Mononuclear cell (primary cell): Measurements from ENCODE around the gene RPAP2. TPM values are rescaled to one million over a fixed set of nuclear protein-coding genes. Genes with fewer than 3 reads are reported as not detected.

Experiments used
- H3K27me3 ChIP-seq: 2 replicates; pipeline ENCODE4 v1.6.0; 2011; ENCODE audit warnings: low read length, control low read depth; ENCODE audit not compliant: insufficient read depth
- H3K4me1 ChIP-seq: 2 replicates; pipeline ENCODE4 v1.5.1; 2011; ENCODE audit warnings: mild to moderate bottlenecking, low read length, control low read depth; ENCODE audit not compliant: insufficient read depth
- H3K4me3 ChIP-seq: 2 replicates; pipeline ENCODE4 v1.5.1; 2011; ENCODE audit warnings: mild to moderate bottlenecking, low read length, moderate library complexity
- H3K9me3 ChIP-seq: 2 replicates; pipeline ENCODE4 v1.5.1; 2011; ENCODE audit warnings: low read depth, mild to moderate bottlenecking, control low read depth, low read length
- total RNA-seq: library from RNA; depleted of rRNA; stranded (reverse); fragments of >200 nt; gene quantifications from one replicate; pipeline ENCODE4 v1.2.3, GENCODE V29; 2012

Gene RPAP2
- total RNA-seq, 1 donor = 19.2 TPM

DNA sequence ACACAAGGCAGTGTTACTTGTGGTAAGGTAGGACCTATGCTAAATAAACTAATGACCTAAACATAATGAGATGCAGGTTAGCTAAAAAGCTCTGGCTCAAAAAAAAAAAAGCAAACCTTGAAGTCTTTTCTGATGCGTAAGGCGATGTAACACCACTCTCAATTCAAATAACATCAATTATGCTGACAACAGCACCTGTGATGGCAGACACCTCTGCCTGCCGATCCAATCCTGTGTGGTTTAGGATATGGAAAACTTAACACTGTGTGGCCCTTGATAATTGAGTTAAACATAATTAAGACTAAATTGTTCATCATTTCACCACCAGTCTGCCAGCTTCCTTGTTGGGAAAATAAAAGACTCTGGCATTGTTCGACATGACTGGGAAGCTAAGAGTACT is 9.1 kb downstream of the RPAP2 start:
- Histone ChIP-seq H3K4me1 (peaks cover 6% of the 10 kb centered on the region), H3K9me3 (no peaks in the 10 kb centered on the region), H3K4me3 (no peak overlapping the region), H3K27me3 (no peaks in the 10 kb centered on the region)

DNA sequence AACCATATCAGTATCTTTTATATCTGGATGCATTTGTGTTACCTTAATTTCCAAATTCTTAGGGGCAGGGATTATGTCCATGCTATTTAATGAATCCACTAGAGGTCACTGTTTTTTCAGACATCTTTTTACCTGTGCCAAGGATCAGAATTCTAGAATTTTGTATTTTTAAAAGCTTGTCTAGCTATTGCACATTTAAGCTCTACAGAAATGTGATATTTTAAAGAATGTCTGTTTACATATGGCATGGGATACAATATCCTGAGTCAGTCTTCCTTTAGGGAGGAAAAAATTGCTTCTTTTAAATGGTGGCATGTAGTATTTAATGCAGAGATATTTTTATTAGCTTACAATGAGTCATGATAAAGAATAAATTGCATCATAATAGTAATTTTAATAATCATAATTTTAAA is 11.3 kb downstream of the RPAP2 start:
- Histone ChIP-seq H3K9me3 (no peaks in the 10 kb centered on the region), H3K27me3 (no peaks in the 10 kb centered on the region), H3K4me3 (no peak overlapping the region), H3K4me1 (peaks cover 6% of the 10 kb centered on the region)

DNA sequence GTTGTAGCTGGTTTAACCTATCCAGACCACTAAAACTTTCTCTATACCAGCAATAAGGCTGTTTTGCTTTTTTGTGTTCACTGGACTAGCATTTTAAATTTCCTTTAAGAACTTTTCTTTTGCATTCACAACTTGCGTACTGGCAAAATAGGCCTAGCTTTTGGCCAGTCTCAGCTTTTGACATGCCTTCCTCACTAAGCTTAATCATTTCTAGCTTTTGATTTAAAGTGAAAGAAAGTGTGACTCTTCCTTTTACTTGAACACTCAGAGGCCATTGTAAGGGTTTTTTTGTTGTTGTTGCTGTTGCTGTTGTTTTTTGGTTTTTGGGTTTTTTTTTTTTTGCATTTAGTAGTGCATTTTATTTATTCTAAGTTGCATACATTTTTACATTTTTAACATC is 15.2 kb downstream of the RPAP2 start:
- Histone ChIP-seq H3K4me3 (no peak overlapping the region), H3K4me1 (peaks cover 12% of the 10 kb centered on the region), H3K27me3 (no peaks in the 10 kb centered on the region), H3K9me3 (no peaks in the 10 kb centered on the region)

DNA sequence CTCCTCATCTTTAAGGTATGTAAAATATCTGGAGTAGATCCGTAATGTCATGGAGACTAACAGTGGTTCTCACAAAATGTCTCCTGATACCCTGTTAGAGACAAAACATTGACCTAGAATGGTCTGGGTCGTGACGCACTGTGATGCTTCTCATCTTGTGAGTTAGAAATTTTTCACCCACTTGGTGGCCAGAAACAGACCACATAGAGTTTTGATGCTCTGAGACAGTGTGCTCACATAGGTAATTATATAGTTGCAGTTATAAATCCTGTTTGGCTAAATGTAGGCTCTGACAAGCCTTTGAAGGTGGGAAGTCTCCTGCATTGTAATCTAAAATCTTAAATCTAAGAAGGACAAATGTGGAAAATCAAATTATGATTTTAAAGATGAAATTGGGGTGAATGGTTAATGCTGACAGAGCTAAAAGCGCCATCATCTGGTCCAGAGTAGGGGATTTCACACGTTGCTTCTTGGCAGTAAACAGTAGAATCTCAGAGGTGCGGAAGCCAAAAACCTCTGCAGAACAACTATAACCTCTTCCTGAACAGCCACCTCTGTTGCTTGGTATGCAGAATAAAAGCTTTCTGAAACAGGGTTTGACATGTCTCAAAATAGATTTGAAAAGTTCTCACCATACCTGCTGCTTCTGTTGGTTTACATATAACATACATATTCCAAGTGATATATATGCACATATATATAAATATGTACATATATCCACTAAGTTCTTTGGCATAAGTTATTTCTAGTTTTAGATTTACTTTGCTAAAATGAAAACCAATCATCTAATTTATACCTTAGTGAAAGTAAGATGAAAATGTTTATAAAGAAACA is 17.1 kb downstream of the RPAP2 start:
- Histone ChIP-seq H3K4me1 (peaks cover 12% of the 10 kb centered on the region), H3K27me3 (no peaks in the 10 kb centered on the region), H3K4me3 (no peak overlapping the region), H3K9me3 (no peaks in the 10 kb centered on the region)

DNA sequence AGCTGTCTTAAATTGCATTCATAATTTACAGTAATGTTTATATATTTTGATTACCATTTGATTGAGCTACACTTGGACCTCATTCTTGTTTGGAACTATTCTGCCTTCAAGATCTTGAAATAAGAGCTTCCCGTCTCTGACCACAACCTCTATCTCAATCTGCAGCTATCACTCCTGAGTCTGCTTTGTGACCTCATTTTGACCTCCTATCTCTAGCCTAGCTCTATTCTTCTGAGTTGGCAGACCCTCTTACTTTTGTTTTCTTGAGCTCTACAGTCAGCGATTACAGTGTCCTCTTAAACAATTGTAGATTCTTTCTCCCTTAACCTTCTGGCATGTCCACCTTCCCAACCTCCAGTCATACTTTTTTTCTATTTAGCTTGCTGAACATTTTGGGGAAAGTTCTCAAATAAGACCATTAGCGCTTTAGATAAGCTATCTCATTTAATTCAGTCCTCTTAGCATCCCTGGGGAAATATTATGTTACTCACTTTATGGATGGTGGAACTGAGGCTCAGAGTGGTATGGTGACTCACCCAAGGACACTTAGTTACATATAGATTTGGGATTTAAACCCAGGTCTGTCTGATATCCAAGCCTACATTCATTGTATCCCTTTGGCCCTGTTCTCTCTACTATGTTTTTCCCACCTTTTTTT is 19.1 kb downstream of the RPAP2 start:
- Histone ChIP-seq H3K4me1 (peaks cover 7% of the 10 kb centered on the region), H3K27me3 (no peaks in the 10 kb centered on the region), H3K9me3 (no peaks in the 10 kb centered on the region), H3K4me3 (no peak overlapping the region)

DNA sequence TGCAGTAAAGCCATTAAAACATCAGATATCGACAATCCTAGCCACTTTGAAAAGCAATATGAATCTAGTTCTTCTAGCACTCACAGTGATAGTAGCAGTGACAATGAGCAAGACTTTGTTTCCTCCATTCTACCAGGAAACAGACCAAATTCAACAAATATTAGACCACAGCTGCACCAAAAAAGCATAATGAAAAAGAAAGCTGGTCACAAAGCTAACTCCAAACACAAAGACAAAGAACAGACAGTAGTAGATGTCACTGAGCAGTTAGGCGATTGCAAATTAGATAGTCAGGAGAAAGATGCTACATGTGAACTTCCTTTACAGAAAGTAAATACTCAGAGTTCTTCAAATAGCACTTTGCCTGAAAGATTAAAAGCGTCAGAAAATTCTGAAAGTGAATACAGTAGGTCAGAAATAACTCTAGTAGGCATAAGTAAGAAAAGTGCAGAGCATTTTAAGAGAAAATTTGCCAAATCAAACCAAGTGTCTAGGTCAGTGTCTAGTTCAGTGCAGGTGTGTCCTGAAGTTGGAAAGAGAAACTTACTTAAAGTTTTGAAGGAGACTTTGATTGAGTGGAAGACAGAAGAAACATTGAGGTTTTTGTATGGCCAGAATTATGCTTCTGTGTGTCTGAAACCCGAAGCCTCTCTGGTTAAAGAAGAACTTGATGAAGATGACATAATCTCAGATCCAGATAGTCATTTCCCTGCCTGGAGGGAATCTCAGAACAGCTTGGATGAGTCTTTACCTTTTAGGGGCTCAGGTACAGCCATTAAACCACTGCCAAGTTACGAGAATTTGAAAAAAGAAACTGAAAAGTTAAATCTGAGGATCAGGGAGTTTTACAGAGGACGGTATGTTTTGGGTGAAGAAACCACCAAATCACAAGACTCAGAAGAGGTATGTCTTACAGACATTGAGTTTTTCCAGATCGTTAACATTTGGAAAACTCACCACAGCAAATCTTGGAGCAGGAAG is 24.9 kb downstream of the RPAP2 start:
- Histone ChIP-seq H3K4me3 (no peak overlapping the region), H3K9me3 (peaks cover 5% of the 10 kb centered on the region), H3K27me3 (no peaks in the 10 kb centered on the region), H3K4me1 (no peaks in the 10 kb centered on the region)

DNA sequence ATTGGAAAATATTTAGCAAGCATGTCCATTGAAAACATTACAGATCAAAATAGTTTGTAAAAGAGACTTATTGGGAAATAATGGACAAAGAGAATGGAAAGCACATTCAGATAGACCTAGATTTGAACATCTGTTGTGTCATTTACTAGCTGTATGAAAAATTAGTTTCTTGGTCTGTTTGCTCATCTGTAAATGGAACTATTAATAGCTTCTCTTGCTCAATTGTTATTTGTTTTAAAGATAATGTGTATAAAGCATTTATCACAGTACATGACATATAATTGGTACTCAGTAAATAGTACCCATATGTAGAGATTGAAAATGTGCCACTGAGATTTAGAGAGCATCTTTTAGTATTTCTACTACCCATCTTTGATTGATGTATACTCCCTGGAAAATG is 25.9 kb downstream of the RPAP2 start:
- peaks cover 5% of the 10 kb centered on the region for H3K9me3 ChIP-seq
- H3K27me3 ChIP-seq = no peaks in the 10 kb centered on the region
- H3K4me1 ChIP-seq = no peaks in the 10 kb centered on the region
- no peak overlapping the region for H3K4me3 ChIP-seq

DNA sequence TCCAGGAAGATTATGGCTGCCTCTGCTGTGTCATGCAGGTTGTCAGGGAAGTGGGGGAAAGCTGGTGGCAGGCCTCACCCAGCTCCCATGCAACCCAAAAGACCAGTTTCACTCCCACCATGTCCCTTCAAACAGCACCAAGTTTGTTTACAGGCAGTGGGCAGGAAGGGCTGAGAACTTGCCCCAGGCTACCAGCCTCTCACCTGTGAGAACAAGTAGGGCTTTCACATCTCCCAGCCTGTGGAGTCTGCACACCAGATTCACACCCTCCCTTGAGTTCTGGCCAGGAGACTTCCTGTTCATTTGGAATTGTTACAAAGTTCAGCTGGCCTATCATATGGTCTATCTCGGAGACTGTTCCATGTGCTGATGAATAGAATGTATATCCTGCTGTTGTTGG is 27.8 kb downstream of the RPAP2 start:
- Histone ChIP-seq H3K4me1 (no peaks in the 10 kb centered on the region), H3K4me3 (no peak overlapping the region), H3K9me3 (peaks cover 5% of the 10 kb centered on the region), H3K27me3 (no peaks in the 10 kb centered on the region)

DNA sequence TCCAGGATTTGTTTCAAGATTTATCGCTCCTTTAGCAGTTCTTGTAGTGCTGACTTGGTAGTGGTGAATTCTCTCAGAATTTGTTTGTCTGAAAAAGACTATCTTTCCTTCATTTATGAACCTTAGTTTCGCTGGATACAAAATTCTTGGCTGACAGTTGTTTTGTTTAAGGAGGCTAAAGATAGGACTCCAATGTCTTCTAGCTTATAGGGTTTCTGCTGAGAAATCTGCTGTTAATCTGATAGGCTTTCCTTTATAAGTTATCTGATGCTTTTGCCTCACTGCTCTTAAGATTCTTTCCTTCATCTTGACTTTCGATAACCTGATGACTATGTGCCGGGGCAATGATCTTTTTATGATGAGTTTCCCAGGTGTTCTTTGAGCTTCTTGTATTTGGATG is 28.9 kb downstream of the RPAP2 start:
- Histone ChIP-seq H3K4me1 (no peaks in the 10 kb centered on the region), H3K27me3 (no peaks in the 10 kb centered on the region), H3K4me3 (no peak overlapping the region), H3K9me3 (peaks cover 5% of the 10 kb centered on the region)

DNA sequence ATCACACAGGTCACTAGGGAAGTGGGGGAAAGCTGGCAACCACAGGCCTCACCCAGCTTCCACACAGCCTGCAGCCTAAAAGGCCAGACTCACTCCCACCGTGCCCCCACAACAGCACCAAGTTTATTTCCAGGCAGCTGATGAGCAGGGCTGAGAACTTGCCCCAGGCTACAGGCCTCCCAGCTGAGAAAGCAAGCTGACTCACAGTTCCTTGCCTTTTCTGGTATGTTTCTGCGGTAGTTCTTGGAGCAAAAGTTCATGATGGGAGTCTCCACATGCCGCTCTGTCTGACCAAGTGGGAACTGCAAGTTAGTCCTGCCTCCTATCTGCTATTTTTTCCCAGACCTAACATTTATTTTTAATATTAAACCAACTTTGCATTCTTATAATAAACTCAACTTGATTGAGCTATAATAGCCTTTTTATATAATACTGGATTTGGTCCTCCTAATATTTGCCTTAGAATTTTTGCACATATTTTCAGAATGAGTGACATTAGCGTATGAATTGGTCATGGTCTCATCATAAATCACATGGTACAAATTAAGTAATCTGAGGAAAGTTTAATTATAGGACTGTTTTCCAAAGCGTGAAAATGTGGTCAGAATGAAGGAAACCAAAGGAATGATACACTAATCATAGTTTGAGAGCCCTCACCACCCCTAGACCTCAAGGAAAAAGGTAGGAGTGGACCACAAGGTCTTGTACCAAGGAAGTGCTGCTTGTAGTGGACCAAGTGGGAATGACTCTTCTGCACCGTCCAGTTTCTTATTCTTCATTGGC is 30.7 kb downstream of the RPAP2 start:
- Histone ChIP-seq H3K4me3 (no peak overlapping the region), H3K4me1 (no peaks in the 10 kb centered on the region), H3K27me3 (no peaks in the 10 kb centered on the region), H3K9me3 (peaks cover 5% of the 10 kb centered on the region)

DNA sequence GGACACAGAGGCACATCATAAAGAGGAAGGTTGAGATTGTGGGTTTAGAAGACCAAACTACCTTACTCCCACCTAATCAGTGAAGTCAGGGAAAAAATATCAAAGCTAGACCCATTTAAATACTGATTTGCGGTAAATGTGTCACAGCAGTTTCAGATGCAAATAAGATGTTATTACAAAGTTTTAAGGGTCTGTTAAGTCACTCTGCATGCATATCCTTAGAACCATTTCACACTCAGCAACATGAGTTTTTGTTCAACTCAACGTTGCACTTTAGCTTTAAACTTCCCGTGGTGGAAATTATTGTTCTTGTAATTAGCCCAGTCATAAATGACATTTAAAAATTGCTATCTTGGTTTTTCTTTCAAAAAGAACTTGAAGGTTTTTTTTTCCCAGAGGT is 34.8 kb downstream of the RPAP2 start:
- Histone ChIP-seq H3K27me3 (no peaks in the 10 kb centered on the region), H3K9me3 (no peaks in the 10 kb centered on the region), H3K4me1 (no peaks in the 10 kb centered on the region), H3K4me3 (no peak overlapping the region)

DNA sequence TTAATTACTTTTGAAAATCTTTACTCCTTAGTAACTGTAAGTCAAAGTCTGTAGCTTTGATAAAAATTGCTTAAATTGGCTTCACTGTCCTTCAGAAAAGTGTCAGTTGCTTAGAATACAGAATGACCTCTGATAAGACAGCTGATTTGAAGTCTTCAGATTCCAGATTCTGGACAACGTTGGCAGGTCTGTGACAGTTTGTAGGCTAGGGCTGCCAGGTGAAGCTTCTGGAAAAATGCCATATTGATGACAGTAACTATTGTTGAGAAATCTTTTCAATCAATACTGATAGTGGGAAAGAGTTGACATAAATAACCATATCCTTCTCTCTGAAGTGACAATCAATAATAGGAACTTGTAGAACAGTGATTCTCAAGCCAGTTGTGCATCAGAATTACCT is 41.3 kb downstream of the RPAP2 start:
- no peak overlapping the region for H3K4me3 ChIP-seq
- H3K4me1 ChIP-seq = no peaks in the 10 kb centered on the region
- H3K9me3 ChIP-seq = no peaks in the 10 kb centered on the region
- H3K27me3 ChIP-seq = no peaks in the 10 kb centered on the region

DNA sequence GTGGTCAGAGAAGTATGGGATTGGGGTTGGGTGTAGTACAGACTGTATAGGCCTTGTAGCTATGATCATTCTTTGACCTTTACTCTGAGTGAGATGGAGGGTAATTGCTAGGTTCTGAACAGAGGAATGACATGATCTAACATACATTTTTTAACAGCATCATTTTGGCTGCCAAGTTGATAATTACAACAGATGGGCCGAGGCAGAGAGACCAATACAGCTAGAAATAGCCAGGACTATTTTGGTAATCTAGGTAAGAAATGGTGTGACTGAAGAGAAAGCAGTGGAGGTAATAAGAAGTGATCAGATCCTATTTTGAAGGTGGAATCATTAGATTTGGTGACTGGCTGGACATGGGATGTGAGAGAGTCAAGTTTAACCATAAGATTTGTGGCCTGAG is 43.5 kb downstream of the RPAP2 start:
- Histone ChIP-seq H3K4me1 (no peaks in the 10 kb centered on the region), H3K9me3 (no peaks in the 10 kb centered on the region), H3K27me3 (no peaks in the 10 kb centered on the region), H3K4me3 (no peak overlapping the region)

DNA sequence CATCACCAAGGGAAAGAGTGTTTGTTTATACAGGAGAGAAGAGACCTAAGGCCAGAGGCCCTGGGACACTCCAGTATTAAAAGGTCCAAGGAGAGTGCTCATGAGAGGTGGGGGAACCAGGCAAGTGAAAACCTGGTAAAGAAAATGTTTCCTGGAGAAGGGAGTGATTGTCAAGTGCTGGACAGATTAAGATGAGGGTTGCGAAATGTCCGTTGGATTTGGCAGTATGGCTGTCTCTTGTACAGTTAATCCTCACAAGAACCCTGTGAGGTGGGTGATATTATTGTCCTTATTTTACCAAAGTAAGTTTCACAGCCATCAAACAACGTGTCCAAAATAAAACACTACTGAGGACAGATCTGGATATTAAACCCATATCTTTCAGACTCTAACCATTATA is 44.2 kb downstream of the RPAP2 start:
- H3K4me3 ChIP-seq = no peak overlapping the region
- H3K4me1 ChIP-seq = no peaks in the 10 kb centered on the region
- H3K9me3 ChIP-seq = no peaks in the 10 kb centered on the region
- no peaks in the 10 kb centered on the region for H3K27me3 ChIP-seq
